Measurements from ENCODE around the gene PRR18.

DNA sequence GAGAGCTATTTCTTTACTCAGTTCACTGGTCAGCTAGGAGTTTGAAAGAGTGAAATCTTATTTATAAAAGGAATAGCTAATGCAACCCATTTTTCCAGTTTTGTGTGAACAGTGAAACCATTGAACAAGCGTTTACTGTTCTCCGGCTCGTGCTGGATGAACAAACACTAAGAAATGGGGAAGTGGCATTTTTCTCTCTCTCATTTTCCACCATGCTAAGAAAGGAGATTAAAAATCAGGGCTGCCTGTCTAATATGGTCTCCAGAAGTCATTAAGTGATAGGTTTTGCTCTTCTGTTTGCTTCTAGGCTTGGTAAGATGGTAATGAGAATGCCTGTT is 34.9 kb upstream of the PRR18 start:
- TF ChIP-seq, protein P1, sequence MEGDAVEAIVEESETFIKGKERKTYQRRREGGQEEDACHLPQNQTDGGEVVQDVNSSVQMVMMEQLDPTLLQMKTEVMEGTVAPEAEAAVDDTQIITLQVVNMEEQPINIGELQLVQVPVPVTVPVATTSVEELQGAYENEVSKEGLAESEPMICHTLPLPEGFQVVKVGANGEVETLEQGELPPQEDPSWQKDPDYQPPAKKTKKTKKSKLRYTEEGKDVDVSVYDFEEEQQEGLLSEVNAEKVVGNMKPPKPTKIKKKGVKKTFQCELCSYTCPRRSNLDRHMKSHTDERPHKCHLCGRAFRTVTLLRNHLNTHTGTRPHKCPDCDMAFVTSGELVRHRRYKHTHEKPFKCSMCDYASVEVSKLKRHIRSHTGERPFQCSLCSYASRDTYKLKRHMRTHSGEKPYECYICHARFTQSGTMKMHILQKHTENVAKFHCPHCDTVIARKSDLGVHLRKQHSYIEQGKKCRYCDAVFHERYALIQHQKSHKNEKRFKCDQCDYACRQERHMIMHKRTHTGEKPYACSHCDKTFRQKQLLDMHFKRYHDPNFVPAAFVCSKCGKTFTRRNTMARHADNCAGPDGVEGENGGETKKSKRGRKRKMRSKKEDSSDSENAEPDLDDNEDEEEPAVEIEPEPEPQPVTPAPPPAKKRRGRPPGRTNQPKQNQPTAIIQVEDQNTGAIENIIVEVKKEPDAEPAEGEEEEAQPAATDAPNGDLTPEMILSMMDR (IDR thresholded peaks at IDR 0.05; ENCODE audit: insufficient read depth, low read depth, low read length), result no peak
- no peak for TF ChIP-seq EZH2 (IDR thresholded peaks at IDR 0.05; ENCODE audit: insufficient read depth, low read length)

Data from astrocyte (in vitro differentiated cells and primary cell).